Left lung (tissue), 10 donors: Measurements from ENCODE around the gene CDH1. TPM values are rescaled to one million over a fixed set of nuclear protein-coding genes. Genes with fewer than 3 reads are reported as not detected.

Experiments used
- ATAC-seq: fragments of 200-7000 bp; cut with Tn5 transposase; one replicate; pipeline ENCODE4 v1.9.1; 2020; ENCODE audit warnings: moderate library complexity
- DNase-seq, 4 donors: peaks; one replicate each; pipeline ENCODE4 v3.0.0-alpha.2; 2013 to 2020
- H3K27ac ChIP-seq, 2 donors: fragments of 200-600 bp; sonication (generic) in 1 of 2; one replicate each; pipeline versions ENCODE4 v1.5.0 to v1.8.0; 2020 to 2021
- H3K27me3 ChIP-seq, 2 donors: fragments of 200-600 bp; sonication (generic) in 1 of 2; one replicate each; pipeline versions ENCODE4 v1.5.0 to v1.8.0; 2020 to 2021
- H3K36me3 ChIP-seq, 2 donors: fragments of 200-600 bp; sonication (generic) in 1 of 2; one replicate each; pipeline versions ENCODE4 v1.5.0 to v1.8.0; 2020 to 2021
- H3K4me1 ChIP-seq, 2 donors: fragments of 200-600 bp; one replicate each; pipeline ENCODE4 v1.8.0; 2021
- H3K4me3 ChIP-seq, 2 donors: fragments of 200-600 bp; sonication (generic) in 1 of 2; one replicate each; pipeline versions ENCODE4 v1.5.0 to v1.8.0; 2020 to 2021; ENCODE audit warnings: mild to moderate bottlenecking in 1 of 2
- H3K9me3 ChIP-seq, 2 donors: fragments of 200-600 bp; sonication (generic) in 1 of 2; one replicate each; pipeline versions ENCODE4 v1.5.0 to v1.8.0; 2020 to 2021
- intact Hi-C, 2 donors: fragments of 100-400 bp; cut with DNase I; formaldehyde crosslinking; loops; one replicate each; pipeline versions ENCODE4 v1.11.2 to v1.14.2; 2022
- polyA plus RNA-seq, 6 donors: library from polyadenylated mRNA; unstranded; fragments of 120-200 nt; gene quantifications; one replicate each; pipeline ENCODE4 v1.2.1, GENCODE V29; 2013; ENCODE audit not compliant: insufficient read length in 6 of 6
- total RNA-seq, 2 donors: library from RNA; stranded (reverse); fragmentation: NEBNext Ultra II Directional; extraction: Animal tissue kit (Norgen Biotek cat#: 25700); gene quantifications; one replicate each; pipeline ENCODE4 v1.2.1, GENCODE V29; 2021
- TF ChIP-seq, protein P1 (sequence below), 2 donors: fragments of 200-600 bp; sonication (generic) in 1 of 2; IDR thresholded peaks; one replicate each; pipeline versions ENCODE4 v1.5.0 to v1.8.0; 2021; ENCODE audit warnings: antibody characterized with exemption in 2 of 2
- donor health status: DM: no; HTN: yes; CAD: no.
- donor health status: DM: no; HTN: no; CAD: no.

CDH1 gene
- total and polyA plus RNA-seq, 8 donors, result 123 to 292 (median 164) TPM

DNA sequence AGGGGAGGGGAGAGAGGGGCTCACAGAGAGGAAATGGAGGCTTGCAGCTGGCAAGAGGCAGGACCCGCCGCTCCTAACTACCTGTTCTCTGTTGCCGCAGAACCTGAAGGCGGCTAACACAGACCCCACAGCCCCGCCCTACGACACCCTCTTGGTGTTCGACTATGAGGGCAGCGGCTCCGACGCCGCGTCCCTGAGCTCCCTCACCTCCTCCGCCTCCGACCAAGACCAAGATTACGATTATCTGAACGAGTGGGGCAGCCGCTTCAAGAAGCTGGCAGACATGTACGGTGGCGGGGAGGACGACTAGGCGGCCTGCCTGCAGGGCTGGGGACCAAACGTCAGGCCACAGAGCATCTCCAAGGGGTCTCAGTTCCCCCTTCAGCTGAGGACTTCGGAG is 39.0 kb upstream of the CDH1 start:
- no peak overlapping the region for H3K4me3 ChIP-seq
- H3K9me3 ChIP-seq, result no peaks in the 10 kb centered on the region
- intact Hi-C loops, result no loop called here
- H3K27ac ChIP-seq, result no peak overlapping the region
- TF ChIP-seq, protein P1, sequence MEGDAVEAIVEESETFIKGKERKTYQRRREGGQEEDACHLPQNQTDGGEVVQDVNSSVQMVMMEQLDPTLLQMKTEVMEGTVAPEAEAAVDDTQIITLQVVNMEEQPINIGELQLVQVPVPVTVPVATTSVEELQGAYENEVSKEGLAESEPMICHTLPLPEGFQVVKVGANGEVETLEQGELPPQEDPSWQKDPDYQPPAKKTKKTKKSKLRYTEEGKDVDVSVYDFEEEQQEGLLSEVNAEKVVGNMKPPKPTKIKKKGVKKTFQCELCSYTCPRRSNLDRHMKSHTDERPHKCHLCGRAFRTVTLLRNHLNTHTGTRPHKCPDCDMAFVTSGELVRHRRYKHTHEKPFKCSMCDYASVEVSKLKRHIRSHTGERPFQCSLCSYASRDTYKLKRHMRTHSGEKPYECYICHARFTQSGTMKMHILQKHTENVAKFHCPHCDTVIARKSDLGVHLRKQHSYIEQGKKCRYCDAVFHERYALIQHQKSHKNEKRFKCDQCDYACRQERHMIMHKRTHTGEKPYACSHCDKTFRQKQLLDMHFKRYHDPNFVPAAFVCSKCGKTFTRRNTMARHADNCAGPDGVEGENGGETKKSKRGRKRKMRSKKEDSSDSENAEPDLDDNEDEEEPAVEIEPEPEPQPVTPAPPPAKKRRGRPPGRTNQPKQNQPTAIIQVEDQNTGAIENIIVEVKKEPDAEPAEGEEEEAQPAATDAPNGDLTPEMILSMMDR (IDR thresholded peaks at IDR 0.05), result no peak
- ATAC-seq (no peak), DNase-seq (no peak)
- H3K36me3 ChIP-seq, result no peaks in the 10 kb centered on the region
- H3K27me3 ChIP-seq, result no peaks in the 10 kb centered on the region
- H3K4me1 ChIP-seq, result peaks cover 0 to 9% of the 10 kb centered on the region in 2 donors

DNA sequence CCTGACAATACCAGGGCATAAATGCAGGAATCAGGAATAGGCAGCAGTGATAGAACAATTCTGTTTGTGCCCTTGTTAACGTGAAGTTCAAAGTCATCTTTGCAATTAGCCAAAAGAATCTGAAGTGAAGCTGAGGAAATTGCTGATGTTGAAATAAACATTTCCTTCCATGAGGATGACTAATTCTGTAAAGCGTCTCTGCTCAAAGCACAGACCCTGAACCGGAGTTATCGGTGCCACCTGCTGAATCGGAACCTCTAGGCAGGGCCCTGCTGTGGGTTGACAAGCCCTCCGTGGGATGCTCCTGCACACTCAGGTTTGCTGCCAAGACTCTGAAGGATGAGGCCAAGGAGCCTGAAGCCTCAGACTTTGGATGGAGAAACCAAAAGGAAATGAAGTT is 37.0 kb upstream of the CDH1 start:
- no peak overlapping the region for H3K27ac ChIP-seq
- intact Hi-C loops, result no loop called here
- ATAC-seq, result no peak

DNA sequence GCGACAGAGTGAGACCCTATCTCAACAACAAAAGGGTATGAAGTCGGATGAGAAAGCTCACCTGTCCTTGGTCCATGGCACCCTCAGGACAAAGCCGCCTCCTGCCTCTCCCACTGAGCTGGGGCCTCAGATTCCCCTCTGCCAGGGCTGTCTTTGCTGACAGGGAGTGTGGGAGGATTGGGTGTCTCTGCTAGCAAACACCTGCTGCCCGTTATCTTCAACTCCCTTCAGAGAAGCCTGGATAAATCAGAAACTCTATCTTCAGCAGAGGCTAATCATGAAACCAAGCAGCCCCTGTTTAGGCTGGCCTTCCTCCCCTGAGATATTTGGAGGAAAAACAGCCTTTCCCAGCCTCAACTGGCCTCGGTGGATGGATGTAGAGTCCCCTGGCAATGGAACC is 36.3 kb upstream of the CDH1 start:
- H3K4me1 ChIP-seq, result peaks cover 0 to 14% of the 10 kb centered on the region in 2 donors
- no peak for DNase-seq
- no peak overlapping the region for H3K27ac ChIP-seq
- no peak overlapping the region for H3K4me3 ChIP-seq
- no peaks in the 10 kb centered on the region for H3K27me3 ChIP-seq
- no peak for ATAC-seq
- intact Hi-C loops, result no loop called here
- TF ChIP-seq, protein P1 (IDR thresholded peaks at IDR 0.05), result no peak
- no peaks in the 10 kb centered on the region for H3K36me3 ChIP-seq
- no peaks in the 10 kb centered on the region for H3K9me3 ChIP-seq

More for the DNA sequence above, 37.0 kb upstream of the CDH1 start:
- Histone ChIP-seq H3K9me3 (no peaks in the 10 kb centered on the region), H3K27me3 (no peaks in the 10 kb centered on the region), H3K36me3 (no peaks in the 10 kb centered on the region), H3K4me1 (peaks cover 0 to 14% of the 10 kb centered on the region in 2 donors), H3K4me3 (no peak overlapping the region)
- no peak for DNase-seq
- TF ChIP-seq, protein P1 (IDR thresholded peaks at IDR 0.05), result no peak

DNA sequence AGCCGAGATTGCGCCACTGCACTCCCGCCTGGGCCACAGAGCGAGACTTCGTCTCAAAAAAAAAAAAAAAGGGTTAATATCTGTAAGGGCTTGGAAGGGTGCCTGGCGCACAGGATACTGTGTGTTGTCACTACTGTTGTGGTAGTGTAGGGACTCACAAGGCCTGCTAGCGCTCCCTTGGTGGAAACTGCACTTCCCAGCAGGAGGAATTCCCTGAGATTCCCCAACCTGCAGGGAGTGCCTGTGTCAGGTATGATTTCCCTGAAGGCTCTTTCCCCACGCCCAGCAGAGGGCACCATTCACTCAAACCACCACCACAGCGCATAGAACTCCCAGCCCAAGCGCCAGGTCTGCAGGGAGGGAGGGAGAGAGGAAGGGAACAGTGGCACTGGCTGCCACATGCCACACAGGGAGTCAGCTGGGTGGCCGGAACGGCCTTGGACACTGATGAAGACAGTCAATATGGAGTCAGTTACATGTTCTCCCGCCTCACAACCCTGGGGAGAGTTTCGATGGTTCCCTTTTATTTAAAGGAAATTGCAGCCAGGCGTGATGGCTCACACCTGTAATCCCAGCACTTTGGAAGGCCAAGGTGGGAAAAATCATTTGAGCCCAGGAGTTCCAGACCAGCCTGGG is 32.7 kb upstream of the CDH1 start:
- Histone ChIP-seq H3K36me3 (no peaks in the 10 kb centered on the region), H3K4me1 (peaks cover 0 to 14% of the 10 kb centered on the region in 2 donors), H3K27me3 (no peaks in the 10 kb centered on the region), H3K27ac (no peak overlapping the region), H3K4me3 (no peak overlapping the region), H3K9me3 (no peaks in the 10 kb centered on the region)
- ATAC-seq (peak; percentile 96), DNase-seq (peak; percentile 29 to 87 (median 79))
- TF ChIP-seq, protein P1 (IDR thresholded peaks at IDR 0.05), result peak; percentile 53 to 70
- intact Hi-C loops, result no loop called here

DNA sequence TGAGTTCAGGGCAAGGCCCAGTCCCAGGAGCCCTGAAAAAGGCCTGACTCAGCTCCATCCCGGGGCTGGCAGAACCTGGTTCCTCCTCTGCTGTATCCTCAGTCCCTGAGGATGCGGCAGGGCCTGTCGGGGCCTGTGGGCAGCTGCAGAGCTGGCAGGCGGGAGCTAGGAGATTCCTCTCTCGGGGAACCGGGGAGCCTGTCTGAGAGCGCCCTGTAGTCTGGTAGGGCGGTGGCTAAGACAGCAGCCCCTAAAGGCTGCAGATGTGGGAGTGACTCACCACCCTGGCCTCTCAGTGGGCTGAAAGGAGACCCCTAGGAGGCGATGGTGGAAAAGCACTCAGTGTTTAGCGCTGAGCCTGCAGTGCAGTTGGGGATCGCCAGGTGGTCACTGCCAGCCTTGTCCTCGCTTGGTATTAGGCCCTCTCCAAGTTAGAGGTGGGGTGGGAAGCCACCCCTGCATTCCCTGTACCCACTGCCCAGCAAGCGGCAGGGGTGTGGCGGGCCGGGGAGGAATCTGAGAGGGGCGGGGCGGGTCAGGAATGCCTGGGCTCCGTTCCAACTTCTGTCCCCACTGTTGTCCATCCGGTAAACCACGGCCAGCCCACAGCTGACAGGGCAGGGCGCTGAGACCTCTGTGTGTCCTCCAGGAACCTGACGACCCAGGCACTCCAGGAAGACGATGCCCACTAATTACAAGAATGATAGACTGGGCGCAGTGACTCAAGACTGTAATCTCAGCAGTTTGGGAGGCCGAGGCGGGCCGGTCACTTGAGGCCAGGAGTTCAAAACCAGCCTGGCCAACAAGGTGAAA is 29.5 kb upstream of the CDH1 start:
- intact Hi-C loops, result no loop called here
- DNase-seq, result peak in 3 of 4 donors; percentile 39 to 85 (median 74)
- peak; percentile 76 for ATAC-seq

More for the DNA sequence above, 29.5 kb upstream of the CDH1 start:
- peaks cover 0 to 24% of the 10 kb centered on the region in 2 donors for H3K4me1 ChIP-seq
- no peak overlapping the region for H3K4me3 ChIP-seq
- TF ChIP-seq, protein P1 (IDR thresholded peaks at IDR 0.05), result no peak
- H3K9me3 ChIP-seq, result no peaks in the 10 kb centered on the region
- H3K27me3 ChIP-seq, result peaks cover 0 to 15% of the 10 kb centered on the region in 2 donors
- H3K27ac ChIP-seq, result peak overlapping the region in 1 of 2 donors; percentile 53
- no peaks in the 10 kb centered on the region for H3K36me3 ChIP-seq
